WI38 (cell line): ENCODE data around the gene LMO2.
A peak's percentile ranks its signal among the peaks of the same experiment; 100 is the strongest.
"Not testable (repeated sequence)": the region's sequence is repeated elsewhere in the genome, so short reads cannot be mapped to it uniquely, and the experiment has no call there.

Source experiments
- H3K4me3 ChIP-seq: 2 replicates; pipeline ENCODE4 v1.5.1; 2011; ENCODE audit warnings: low read depth, mild to moderate bottlenecking, control low read depth, low read length
- CTCF ChIP-seq: IDR thresholded peaks from 2 replicates; pipeline ENCODE4 v1.5.1; 2012; ENCODE audit warnings: low read depth, mild to moderate bottlenecking, control low read depth, low read length

The LMO2 gene

GRCh38 chr11:33828604-33829429 is 63.1 kb downstream of the LMO2 start:
- H3K4me3 ChIP-seq, result peak overlapping the region; percentile 48
- no peak for TF ChIP-seq CTCF

GRCh38 chr11:33827206-33827605 is 64.7 kb downstream of the LMO2 start:
- TF ChIP-seq CTCF, result no peak
- no peak overlapping the region for H3K4me3 ChIP-seq

GRCh38 chr11:33825854-33826560 is 65.9 kb downstream of the LMO2 start:
- no peak overlapping the region for H3K4me3 ChIP-seq
- TF ChIP-seq CTCF, result no peak

GRCh38 chr11:33822981-33823380 is 68.9 kb downstream of the LMO2 start:
- not testable (repeated sequence) for H3K4me3 ChIP-seq

- no peak overlapping the region for H3K4me3 ChIP-seq
- TF ChIP-seq CTCF, result no peak
Observed at GRCh38 chr11:33819278-33820035, 72.4 kb downstream of the LMO2 start.
